Activated CD4-positive, alpha-beta T cell treated with anti-CD3 and anti-CD28 coated beads, Interleukin-2, amount 50 U/mL, for 16 hours (primary cell): ENCODE results near the gene DTD2.

Experiments used
- DNase-seq: peaks from one replicate; pipeline ENCODE4 v3.0.0-alpha.2; 2020

Gene DTD2

GRCh38 chr14:31403707-31404106 is 53.6 kb downstream of the DTD2 start:
- DNase-seq = no peak

GRCh38 chr14:31402764-31403439 is 54.4 kb downstream of the DTD2 start:
- DNase-seq = no peak

- no peak for DNase-seq
Measured at GRCh38 chr14:31401369-31401932, 55.9 kb downstream of the DTD2 start.

- DNase-seq = peak; percentile 32
Measured at GRCh38 chr14:31400031-31400638, 57.2 kb downstream of the DTD2 start.
